Activated CD4-positive, alpha-beta T cell treated with anti-CD3 and anti-CD28 coated beads, Interleukin-2, amount 50 U/mL, for 1 hour (primary cell): ENCODE data around the gene OR6A2.

Experiments
- DNase-seq: peaks from one replicate; pipeline ENCODE4 v3.0.0-alpha.2; 2020

OR6A2 gene

GRCh38 chr11:6755303-6755952 is 44.1 kb downstream of the OR6A2 start:
- DNase-seq = peak; percentile 20

- no peak for DNase-seq
These were observed 52.3 kb downstream of the OR6A2 start for GRCh38 chr11:6747097-6747668.

- no peak for DNase-seq
These were observed 52.9 kb downstream of the OR6A2 start for GRCh38 chr11:6746626-6747025.

GRCh38 chr11:6746086-6746618 is 53.3 kb downstream of the OR6A2 start:
- peak; percentile 34 for DNase-seq

- no peak for DNase-seq
These were observed 53.9 kb downstream of the OR6A2 start for GRCh38 chr11:6745465-6746015.

- DNase-seq = no peak
These were observed 54.5 kb downstream of the OR6A2 start for GRCh38 chr11:6745018-6745417.

GRCh38 chr11:6742260-6742659 is 57.2 kb downstream of the OR6A2 start:
- DNase-seq = no peak
